Transverse colon (tissue), 4 donors: ENCODE results near the gene DRD4.

Experiments
- CTCF ChIP-seq, 5 experiments: fragments of 200-600 bp in 3 of 5; fragments of 450-650 bp in 2 of 5; sonication (generic) in 3 of 5; IDR thresholded peaks; 1 replicate in 2 of 5; 2 replicates in 3 of 5; pipeline ENCODE4 v1.5.1; 2016 to 2017; ENCODE audit warnings: antibody characterized with exemption in 5 of 5, inconsistent platforms in 3 of 5, mild to moderate bottlenecking in 2 of 5, moderate library complexity in 1 of 5
- EP300 ChIP-seq: sonication (generic); formaldehyde crosslinking; IDR thresholded peaks from one replicate; pipeline ENCODE4 v1.6.1; 2017; ENCODE audit warnings: antibody characterized with exemption, low read depth
- POLR2A ChIP-seq: fragments of 450-650 bp; IDR thresholded peaks from one replicate; pipeline ENCODE4 v1.6.1; 2016; ENCODE audit warnings: antibody characterized with exemption, mild to moderate bottlenecking, moderate library complexity
- POLR2AphosphoS5 ChIP-seq, 3 donors: sonication (generic); formaldehyde crosslinking; IDR thresholded peaks; one replicate each; pipeline ENCODE4 v1.6.1; 2016; ENCODE audit warnings: antibody characterized with exemption in 3 of 3

DNA sequence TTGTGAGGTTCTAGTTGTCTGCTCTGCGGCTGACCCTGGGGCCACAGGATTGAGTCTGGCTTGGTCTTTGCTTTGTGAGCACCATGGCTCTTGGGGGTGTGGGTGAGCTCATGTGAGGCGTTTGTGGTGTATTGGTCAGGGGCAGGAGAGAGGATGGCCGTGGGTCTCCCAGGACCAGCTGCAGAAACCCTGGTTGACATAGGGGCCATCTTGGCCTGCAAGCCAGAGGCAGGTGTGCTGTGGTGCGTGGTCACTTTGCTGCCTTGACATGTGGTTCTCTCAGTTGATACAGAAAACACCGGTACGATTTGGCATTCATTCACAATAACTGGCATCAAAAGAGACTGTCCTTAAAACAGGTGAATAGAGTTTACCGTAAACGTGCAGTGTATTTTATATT, 49.5 kb upstream of the DRD4 start:
- TF ChIP-seq CTCF (IDR thresholded peaks at IDR 0.05) (no peak), POLR2AphosphoS5 (IDR thresholded peaks at IDR 0.05) (no peak), POLR2A (no peak), EP300 (no peak)
